ENCODE results near the gene PARD3. TPM values are rescaled to one million over a fixed set of nuclear protein-coding genes. Genes with fewer than 3 reads are reported as not detected.

The PARD3 gene
- total RNA-seq, 6 experiments from 2014 or later = 19.1 to 27.8 (median 22.0) TPM

GRCh38 chr10:34792881-34793280, 22.2 kb downstream of the PARD3 start:
- H3K36me3 ChIP-seq = no peaks in the 10 kb centered on the region
- H3K9me3 ChIP-seq = no peaks in the 10 kb centered on the region
- TF ChIP-seq CTCF (IDR thresholded peaks at IDR 0.05) (no peak), POLR2A (IDR thresholded peaks at IDR 0.05) (no peak)
- H3K27me3 ChIP-seq = no peaks in the 10 kb centered on the region
- 70% methylated on average over 7 of the region's 7 CpGs for WGBS (ENCODE audit: insufficient coverage, low coverage, low lambda C conversion rate, missing lambda C conversion rate)
- no peak overlapping the region for H3K4me3 ChIP-seq
- intact Hi-C loops (cut with DNase I) = no loop called here
- DNase-seq (no peak), ATAC-seq (no peak)
- no peak overlapping the region for H3K27ac ChIP-seq
- H3K4me1 ChIP-seq = peaks cover 0 to 16% (median 7%) of the 10 kb centered on the region in 4 donors

- Histone ChIP-seq H3K27me3 (no peaks in the 10 kb centered on the region), H3K4me1 (peaks cover 0 to 16% (median 7%) of the 10 kb centered on the region in 4 donors), H3K27ac (no peak overlapping the region), H3K4me3 (no peak overlapping the region), H3K36me3 (no peaks in the 10 kb centered on the region), H3K9me3 (no peaks in the 10 kb centered on the region)
- 92% methylated on average over 16 of the region's 23 CpGs for WGBS (ENCODE audit: insufficient coverage, low coverage, low lambda C conversion rate, missing lambda C conversion rate)
- no peak for DNase-seq
- intact Hi-C loops (cut with DNase I) = no loop called here
- no peak for ATAC-seq
- TF ChIP-seq CTCF (IDR thresholded peaks at IDR 0.05) = no peak
These were observed 23.1 kb downstream of the PARD3 start for GRCh38 chr10:34791947-34792346.

GRCh38 chr10:34791228-34791627, 23.9 kb downstream of the PARD3 start:
- TF ChIP-seq CTCF (IDR thresholded peaks at IDR 0.05) (no peak), POLR2A (IDR thresholded peaks at IDR 0.05) (no peak)
- ATAC-seq (peak in 1 of 4 donors; percentile 14), DNase-seq (no peak)
- Histone ChIP-seq H3K9me3 (no peaks in the 10 kb centered on the region), H3K27ac (no peak overlapping the region), H3K4me3 (no peak overlapping the region), H3K4me1 (peaks cover 0 to 19% (median 7%) of the 10 kb centered on the region in 4 donors), H3K36me3 (no peaks in the 10 kb centered on the region), H3K27me3 (no peaks in the 10 kb centered on the region)
- WGBS (ENCODE audit: insufficient coverage, low coverage, low lambda C conversion rate, missing lambda C conversion rate) = no CpG with 5 or more reads among the region's 15 CpGs
- intact Hi-C loops (cut with DNase I) = no loop called here

GRCh38 chr10:34789966-34790506, 25.1 kb downstream of the PARD3 start:
- no peak for TF ChIP-seq POLR2A (IDR thresholded peaks at IDR 0.05)
- TF ChIP-seq CTCF (IDR thresholded peaks at IDR 0.05) = no peak
- Histone ChIP-seq H3K4me3 (no peak overlapping the region), H3K27ac (peak overlapping the region; percentile 1 to 22 (median 3)), H3K4me1 (peaks cover 0 to 22% (median 7%) of the 10 kb centered on the region in 4 donors), H3K27me3 (no peaks in the 10 kb centered on the region), H3K36me3 (no peaks in the 10 kb centered on the region), H3K9me3 (no peaks in the 10 kb centered on the region)
- intact Hi-C loops (cut with DNase I) = no loop called here
- 11% methylated on average over 4 of the region's 4 CpGs for WGBS (ENCODE audit: insufficient coverage, low coverage, low lambda C conversion rate, missing lambda C conversion rate)
- DNase-seq = no peak
- ATAC-seq = peak; percentile 67 to 87 (median 81)

- no peak for TF ChIP-seq CTCF (IDR thresholded peaks at IDR 0.05)
- no peak for TF ChIP-seq POLR2A (IDR thresholded peaks at IDR 0.05)
- no peaks in the 10 kb centered on the region for H3K27me3 ChIP-seq
- 70% methylated on average over 1 of the region's 1 CpG for WGBS (ENCODE audit: insufficient coverage, low coverage, low lambda C conversion rate, missing lambda C conversion rate)
- no peak for ATAC-seq
- H3K4me3 ChIP-seq = no peak overlapping the region
- no peaks in the 10 kb centered on the region for H3K36me3 ChIP-seq
- no peaks in the 10 kb centered on the region for H3K9me3 ChIP-seq
- intact Hi-C loops (cut with DNase I) = no loop called here
- H3K4me1 ChIP-seq = peaks cover 0 to 35% (median 7%) of the 10 kb centered on the region in 4 donors
- no peak overlapping the region for H3K27ac ChIP-seq
- no peak for DNase-seq
These were observed 28.6 kb downstream of the PARD3 start for GRCh38 chr10:34786464-34786863.
